Measurements from ENCODE around the gene PREX1.

The PREX1 gene

GRCh38 chr20:48620507-48621375 lies 207.1 kb downstream of the PREX1 start:
- DNase-seq, result peak; percentile 72 to 91
- Histone ChIP-seq H3K27ac (no peak overlapping the region), H3K36me3 (peaks cover 8 to 23% (median 13%) of the 10 kb centered on the region in 3 donors), H3K9me3 (no peaks in the 10 kb centered on the region), H3K4me1 (peaks cover 0 to 23% (median 18%) of the 10 kb centered on the region in 4 donors), H3K27me3 (no peaks in the 10 kb centered on the region), H3K4me3 (peak overlapping the region; percentile 21 to 45)
- peak; percentile 83 to 93 for TF ChIP-seq CTCF (IDR thresholded peaks at IDR 0.05)
- intact Hi-C loops (cut with DNase I; ENCODE audit: low total_unique reads), result no loop called here

GRCh38 chr20:48620154-48620506 lies 207.7 kb downstream of the PREX1 start:
- H3K36me3 ChIP-seq, result peaks cover 2 to 17% (median 7%) of the 10 kb centered on the region in 3 donors
- no peak for DNase-seq
- H3K9me3 ChIP-seq, result no peaks in the 10 kb centered on the region
- no peaks in the 10 kb centered on the region for H3K27me3 ChIP-seq
- no peak for TF ChIP-seq CTCF (IDR thresholded peaks at IDR 0.05)
- intact Hi-C loops (cut with DNase I; ENCODE audit: low total_unique reads), result no loop called here
- no peak overlapping the region for H3K4me3 ChIP-seq
- peaks cover 0 to 23% (median 18%) of the 10 kb centered on the region in 4 donors for H3K4me1 ChIP-seq
- no peak overlapping the region for H3K27ac ChIP-seq

- Histone ChIP-seq H3K27ac (no peak overlapping the region), H3K27me3 (no peaks in the 10 kb centered on the region), H3K4me3 (no peak overlapping the region), H3K9me3 (no peaks in the 10 kb centered on the region), H3K4me1 (peaks cover 0 to 23% (median 18%) of the 10 kb centered on the region in 4 donors), H3K36me3 (peaks cover 0 to 11% (median 0%) of the 10 kb centered on the region in 3 donors)
- no peak for TF ChIP-seq CTCF (IDR thresholded peaks at IDR 0.05)
- intact Hi-C loops (cut with DNase I; ENCODE audit: low total_unique reads), result loop anchor here (2.0 to 5.0 kb wide), 2 partner anchors 831 to 942 kb away; no protein-coding TSS in a partner anchor
- DNase-seq, result no peak
Measured at GRCh38 chr20:48619126-48620101, 208.4 kb downstream of the PREX1 start.

- Histone ChIP-seq H3K27ac (no peak overlapping the region), H3K4me3 (no peak overlapping the region), H3K36me3 (peaks cover 0 to 3% (median 0%) of the 10 kb centered on the region in 3 donors), H3K27me3 (no peaks in the 10 kb centered on the region), H3K9me3 (no peaks in the 10 kb centered on the region), H3K4me1 (peaks cover 0 to 23% (median 18%) of the 10 kb centered on the region in 4 donors)
- intact Hi-C loops (cut with DNase I; ENCODE audit: low total_unique reads), result loop anchor here (2.0 to 5.0 kb wide), 2 partner anchors 830 to 941 kb away; no protein-coding TSS in a partner anchor
- no peak for DNase-seq
- no peak for TF ChIP-seq CTCF (IDR thresholded peaks at IDR 0.05)
Measured at GRCh38 chr20:48618631-48619030, 209.2 kb downstream of the PREX1 start.

- no peaks in the 10 kb centered on the region for H3K9me3 ChIP-seq
- no peak for TF ChIP-seq CTCF (IDR thresholded peaks at IDR 0.05)
- no peaks in the 10 kb centered on the region for H3K27me3 ChIP-seq
- no peak overlapping the region for H3K27ac ChIP-seq
- intact Hi-C loops (cut with DNase I; ENCODE audit: low total_unique reads), result loop anchor here (2.0 to 5.0 kb wide), 2 partner anchors 829 to 941 kb away; no protein-coding TSS in a partner anchor
- H3K4me1 ChIP-seq, result peaks cover 0 to 23% (median 18%) of the 10 kb centered on the region in 4 donors
- H3K4me3 ChIP-seq, result no peak overlapping the region
- DNase-seq, result no peak
- H3K36me3 ChIP-seq, result no peaks in the 10 kb centered on the region
Measured at GRCh38 chr20:48618052-48618451, 209.7 kb downstream of the PREX1 start.
